H9 (cell line): ENCODE measurements around the gene ANKRD13D. TPM values are rescaled to one million over a fixed set of nuclear protein-coding genes. Genes with fewer than 3 reads are reported as not detected.

Source experiments
- DNase-seq: peaks from one replicate; pipeline ENCODE4 v3.0.0-alpha.2; 2017
- H2AFZ ChIP-seq: one replicate; pipeline ENCODE4 v1.6.1; 2013; ENCODE audit warnings: mild to moderate bottlenecking, low read length, control low read depth, moderate library complexity
- H2AK5ac ChIP-seq: 2 replicates; pipeline ENCODE4 v1.6.1; 2013; ENCODE audit warnings: low read length, control low read depth, mixed read lengths; ENCODE audit not compliant: insufficient read length
- H2BK120ac ChIP-seq: one replicate; pipeline ENCODE4 v1.6.1; 2013; ENCODE audit warnings: low read depth, mild to moderate bottlenecking, low read length, control low read depth, inconsistent platforms; ENCODE audit not compliant: poor library complexity, severe bottlenecking
- H2BK12ac ChIP-seq: 2 replicates; pipeline ENCODE4 v1.6.1; 2013; ENCODE audit warnings: low read length, control low read depth, mixed read lengths, low read depth; ENCODE audit not compliant: insufficient read length
- H2BK15ac ChIP-seq: 2 replicates; pipeline ENCODE4 v1.6.1; 2013; ENCODE audit warnings: low read depth, low read length, control low read depth
- H2BK20ac ChIP-seq: one replicate; pipeline ENCODE4 v1.6.1; 2013; ENCODE audit warnings: low read depth, mild to moderate bottlenecking, low read length, control low read depth, inconsistent platforms; ENCODE audit not compliant: poor library complexity, severe bottlenecking
- H2BK5ac ChIP-seq: 2 replicates; pipeline ENCODE4 v1.6.1; 2013; ENCODE audit warnings: low read length, control low read depth, mixed read lengths; ENCODE audit not compliant: insufficient read length
- H3K14ac ChIP-seq: 2 replicates; pipeline ENCODE4 v1.6.1; 2013; ENCODE audit warnings: low read length, control low read depth; ENCODE audit not compliant: insufficient read depth
- H3K18ac ChIP-seq: 2 replicates; pipeline ENCODE4 v1.6.1; 2013; ENCODE audit warnings: low read depth, mild to moderate bottlenecking, mixed read lengths, low read length, control low read depth; ENCODE audit not compliant: insufficient read length
- H3K23ac ChIP-seq: 2 replicates; pipeline ENCODE4 v1.6.1; 2013; ENCODE audit warnings: low read length, control low read depth, mixed read lengths, low read depth; ENCODE audit not compliant: insufficient read length
- H3K23me2 ChIP-seq: 2 replicates; pipeline ENCODE4 v1.6.1; 2013; ENCODE audit warnings: low read depth, mild to moderate bottlenecking, mixed read lengths, low read length, control low read depth; ENCODE audit not compliant: insufficient read length, poor library complexity, severe bottlenecking
- H3K27ac ChIP-seq: 2 replicates; pipeline ENCODE4 v1.5.1; 2013; ENCODE audit warnings: low read length, control low read depth, mixed read lengths, low read depth; ENCODE audit not compliant: insufficient read length
- H3K27me3 ChIP-seq: 2 replicates; pipeline ENCODE4 v1.6.1; 2013; ENCODE audit warnings: low read length, control low read depth, inconsistent platforms; ENCODE audit not compliant: insufficient read depth
- H3K4ac ChIP-seq: 2 replicates; pipeline ENCODE4 v1.6.1; 2013; ENCODE audit warnings: low read depth, mild to moderate bottlenecking, control low read depth, inconsistent platforms, low read length, moderate library complexity
- H3K4me1 ChIP-seq: 2 replicates; pipeline ENCODE4 v1.6.1; 2013; ENCODE audit warnings: low read length, control low read depth, inconsistent platforms; ENCODE audit not compliant: insufficient read depth
- H3K4me2 ChIP-seq: 2 replicates; pipeline ENCODE4 v1.6.1; 2013; ENCODE audit warnings: low read length, control low read depth, mixed read lengths; ENCODE audit not compliant: insufficient read length, insufficient read depth
- H3K56ac ChIP-seq: 2 replicates; pipeline ENCODE4 v1.6.1; 2013; ENCODE audit warnings: low read depth, mild to moderate bottlenecking, mixed read lengths, low read length, control low read depth; ENCODE audit not compliant: insufficient read length
- H3K79me1 ChIP-seq: 2 replicates; pipeline ENCODE4 v1.6.1; 2013; ENCODE audit warnings: low read depth, mild to moderate bottlenecking, moderate library complexity, low read length, control low read depth, inconsistent platforms; ENCODE audit not compliant: insufficient read depth, poor library complexity, severe bottlenecking
- H3K79me2 ChIP-seq: 2 replicates; pipeline ENCODE4 v1.6.1; 2013; ENCODE audit warnings: low read length, control low read depth, inconsistent platforms; ENCODE audit not compliant: insufficient read depth
- H3K9ac ChIP-seq: 2 replicates; pipeline ENCODE4 v1.6.1; 2013; ENCODE audit warnings: low read length, control low read depth, mixed read lengths; ENCODE audit not compliant: insufficient read length; ENCODE audit errors: extremely low read depth
- H3K9me3 ChIP-seq: one replicate; pipeline ENCODE4 v1.6.1; 2013; ENCODE audit warnings: low read depth, low read length, inconsistent platforms; ENCODE audit not compliant: control insufficient read depth
- H3T11ph ChIP-seq: one replicate; pipeline ENCODE4 v1.6.1; 2013; ENCODE audit warnings: mild to moderate bottlenecking, low read length, control low read depth, inconsistent platforms
- H4K20me1 ChIP-seq: one replicate; pipeline ENCODE4 v1.6.1; 2013; ENCODE audit not compliant: control insufficient read depth, insufficient read length, insufficient read depth
- H4K5ac ChIP-seq: 2 replicates; pipeline ENCODE4 v1.6.1; 2013; ENCODE audit warnings: low read depth, mild to moderate bottlenecking, mixed read lengths, low read length, control low read depth; ENCODE audit not compliant: insufficient read length
- H4K8ac ChIP-seq: replicated peaks from 2 replicates; pipeline ENCODE4 v1.6.1; 2013; ENCODE audit warnings: low read length, control low read depth, mixed read lengths, low read depth; ENCODE audit not compliant: insufficient read length
- H4K91ac ChIP-seq: 2 replicates; pipeline ENCODE4 v1.6.1; 2013; ENCODE audit warnings: low read depth, mild to moderate bottlenecking, moderate library complexity, mixed read lengths, low read length, control low read depth; ENCODE audit not compliant: insufficient read length
- H3K27ac Mint-ChIP-seq, 3 experiments: 2 replicates in 2 of 3; 3 replicates in 1 of 3; pipeline ENCODE4 v1.8.0; 2020 to 2021; ENCODE audit warnings: mixed read lengths in 3 of 3, mild to moderate bottlenecking in 1 of 3, moderate library complexity in 1 of 3
- H3K27me3 Mint-ChIP-seq: 2 replicates; pipeline ENCODE4 v1.8.0; 2021; ENCODE audit warnings: low read depth, mild to moderate bottlenecking, moderate library complexity, mixed read lengths
- H3K36me3 Mint-ChIP-seq, 3 experiments: 2 replicates in 2 of 3; 3 replicates in 1 of 3; pipeline ENCODE4 v1.8.0; 2020 to 2021; ENCODE audit warnings: low read depth in 3 of 3, mixed read lengths in 3 of 3; ENCODE audit not compliant: insufficient read depth in 1 of 3
- H3K4me1 Mint-ChIP-seq, 2 experiments: 2 replicates each; pipeline ENCODE4 v1.8.0; 2020; ENCODE audit warnings: mixed read lengths in 2 of 2
- H3K4me3 Mint-ChIP-seq, 2 experiments: 2 replicates in 1 of 2; 3 replicates in 1 of 2; pipeline ENCODE4 v1.8.0; 2020 to 2021; ENCODE audit warnings: mild to moderate bottlenecking in 2 of 2, mixed read lengths in 2 of 2, moderate library complexity in 1 of 2
- H3K9me3 Mint-ChIP-seq, 2 experiments: 2 replicates in 1 of 2; 3 replicates in 1 of 2; pipeline ENCODE4 v1.8.0; 2020; ENCODE audit warnings: mild to moderate bottlenecking in 2 of 2, mixed read lengths in 2 of 2, moderate library complexity in 1 of 2
- CTCF ChIP-seq: fragments of 200-600 bp; sonication (generic); conservative IDR thresholded peaks from 3 replicates; pipeline ENCODE4 v1.8.0; 2021; ENCODE audit warnings: antibody characterized with exemption, mild to moderate bottlenecking
- WGBS: extraction: QIAGEN DNeasy Blood & Tissue Kit; methylation state at CpG from one replicate; pipeline ENCODE4 v1.1.7; 2013; ENCODE audit warnings: missing lambda C conversion rate, low lambda C conversion rate, mixed read lengths; ENCODE audit not compliant: insufficient read length; ENCODE audit errors: extremely low coverage; 5-methylcytosine and 5-hydroxymethylcytosine counted together
- total RNA-seq: library from RNA; stranded (reverse); gene quantifications from 2 replicates; pipeline ENCODE4 v1.2.1, GENCODE V29; 2021

ANKRD13D gene
- total RNA-seq, 1 experiment from 2014 or later = 42.1 TPM

DNA sequence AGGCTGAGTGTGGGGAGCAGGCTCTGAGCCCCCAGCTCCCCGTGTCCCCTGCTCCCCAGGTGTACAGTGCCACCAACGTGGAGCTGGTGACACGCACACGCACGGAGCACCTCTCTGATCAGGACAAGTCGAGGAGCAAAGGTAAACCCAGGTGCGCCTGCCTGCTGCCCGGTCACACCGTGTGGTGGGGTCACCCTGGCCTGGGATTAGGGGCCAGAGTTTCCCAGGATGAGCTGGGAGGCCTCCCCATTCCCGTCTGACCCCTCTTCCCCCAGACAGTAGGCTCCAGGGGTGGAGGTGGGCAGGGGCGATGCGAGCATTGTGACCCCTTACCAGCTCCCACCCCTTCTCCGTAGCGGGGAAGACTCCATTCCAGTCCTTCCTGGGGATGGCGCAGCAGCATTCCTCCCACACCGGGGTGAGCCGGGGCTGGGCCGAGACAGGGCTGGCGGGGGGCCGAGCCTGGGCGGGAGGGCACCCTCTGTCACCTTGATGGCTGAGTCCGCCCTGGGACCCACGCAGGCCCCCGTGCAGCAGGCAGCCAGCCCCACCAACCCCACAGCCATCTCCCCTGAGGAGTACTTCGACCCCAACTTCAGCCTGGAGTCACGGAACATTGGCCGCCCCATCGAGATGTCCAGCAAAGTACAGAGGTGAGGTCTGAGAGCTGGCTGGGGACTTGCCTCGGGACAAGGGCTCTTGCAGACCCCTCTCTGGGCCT, 10.5 kb downstream of the ANKRD13D start:
- H3K4me3 Mint-ChIP-seq = no peak overlapping the region
- Histone ChIP-seq H2BK120ac (no peak overlapping the region), H2AK5ac (no peak overlapping the region), H2BK5ac (no peak overlapping the region), H3K27me3 (no peaks in the 10 kb centered on the region), H3K23me2 (peaks cover 16% of the 10 kb centered on the region), H4K8ac (no peak overlapping the region), H3K14ac (no peak overlapping the region), H3K4me1 (no peaks in the 10 kb centered on the region), H2BK15ac (no peak overlapping the region), H4K91ac (no peak overlapping the region), H3K23ac (no peak overlapping the region), H3K4me2 (no peak overlapping the region), H3K79me1 (no peaks in the 10 kb centered on the region), H3K9me3 (no peaks in the 10 kb centered on the region), H2AFZ (no peak overlapping the region), H3K27ac (no peak overlapping the region), H3K9ac (no peak overlapping the region), H3T11ph (no peak overlapping the region), H3K56ac (no peak overlapping the region), H4K20me1 (no peaks in the 10 kb centered on the region), H3K18ac (no peak overlapping the region), H2BK20ac (no peak overlapping the region), H3K79me2 (no peaks in the 10 kb centered on the region), H4K5ac (no peak overlapping the region), H3K4ac (no peak overlapping the region), H2BK12ac (no peak overlapping the region)
- WGBS = no CpG with 5 or more reads among the region's 29 CpGs
- peaks cover 22 to 50% (median 39%) of the 10 kb centered on the region in 3 experiments for H3K36me3 Mint-ChIP-seq
- no peak for DNase-seq
- peaks cover 8 to 13% of the 10 kb centered on the region in 2 experiments for H3K4me1 Mint-ChIP-seq
- H3K27ac Mint-ChIP-seq = no peak overlapping the region
- no peak for TF ChIP-seq CTCF
- H3K9me3 Mint-ChIP-seq = peaks cover 16 to 21% of the 10 kb centered on the region in 2 experiments; a peak in 4 of 5 replicates
- peaks cover 4% of the 10 kb centered on the region for H3K27me3 Mint-ChIP-seq
